ENCODE measurements around the gene PRMT5.

Gene PRMT5

GRCh38 chr14:22872833-22873520 lies 56.2 kb downstream of the PRMT5 start:
- DNase-seq, result no peak

- peak; percentile 80 to 82 for DNase-seq
Observed at GRCh38 chr14:22872033-22872832, 56.9 kb downstream of the PRMT5 start.

- DNase-seq, result peak; percentile 89 to 93
Observed at GRCh38 chr14:22871224-22872032, 57.7 kb downstream of the PRMT5 start, which contains the start of gene LRP10. Gene LRP10, plus strand, starts transcription at chr14:22871740. Its CDS starts 564 bp downstream, at chr14:22872304.

- no peak for DNase-seq
Observed at GRCh38 chr14:22870811-22871223, 58.4 kb downstream of the PRMT5 start.
